NCI-H2171 treated with DMSO at 0.1 percent for 48 hours (cell line): ENCODE results near the gene MICAL2.

Experiments
- DNase-seq: peaks from one replicate; lab custom pipeline; 2025; lab: John Stamatoyannopoulos, UW

The MICAL2 gene

GRCh38 chr11:12287374-12288211, 177.2 kb downstream of the MICAL2 start:
- no peak for DNase-seq

- peak; percentile 75 for DNase-seq
These were observed 178.0 kb downstream of the MICAL2 start for GRCh38 chr11:12288212-12288930.

GRCh38 chr11:12288931-12289666, 178.7 kb downstream of the MICAL2 start:
- no peak for DNase-seq

- DNase-seq, result no peak
These were observed 179.5 kb downstream of the MICAL2 start for GRCh38 chr11:12289667-12290476.

GRCh38 chr11:12290477-12290922, 180.1 kb downstream of the MICAL2 start:
- DNase-seq, result peak; percentile 31

- DNase-seq, result no peak
These were observed 180.9 kb downstream of the MICAL2 start for GRCh38 chr11:12291313-12291712.

GRCh38 chr11:12291766-12292165, 181.4 kb downstream of the MICAL2 start:
- no peak for DNase-seq

- DNase-seq, result no peak
These were observed 182.4 kb downstream of the MICAL2 start for GRCh38 chr11:12292766-12293165.

GRCh38 chr11:12293486-12293885, 183.1 kb downstream of the MICAL2 start:
- DNase-seq, result no peak

- no peak for DNase-seq
These were observed 184.2 kb downstream of the MICAL2 start for GRCh38 chr11:12294613-12295012.

GRCh38 chr11:12295943-12296342, 185.6 kb downstream of the MICAL2 start:
- no peak for DNase-seq

- DNase-seq, result no peak
These were observed 188.2 kb downstream of the MICAL2 start for GRCh38 chr11:12298610-12299009.

- DNase-seq, result no peak
These were observed 191.0 kb downstream of the MICAL2 start for GRCh38 chr11:12301379-12301778.

GRCh38 chr11:12303421-12304149, 193.2 kb downstream of the MICAL2 start:
- DNase-seq, result no peak

- DNase-seq, result no peak
These were observed 196.4 kb downstream of the MICAL2 start for GRCh38 chr11:12306830-12307229.

- no peak for DNase-seq
These were observed 201.7 kb downstream of the MICAL2 start for GRCh38 chr11:12312132-12312531.
